GM12892 (cell line): ENCODE results near the gene ZKSCAN8.

Experiments used
- POLR2A ChIP-seq: IDR thresholded peaks from 2 replicates; pipeline ENCODE4 v1.6.1; 2011; ENCODE audit warnings: low read depth, low read length, control low read depth
- POLR2AphosphoS5 ChIP-seq: IDR thresholded peaks from 2 replicates; pipeline ENCODE4 v1.6.1; 2011; ENCODE audit warnings: low read depth, low read length, control low read depth
- TAF1 ChIP-seq: IDR thresholded peaks from 2 replicates; pipeline ENCODE4 v1.6.1; 2011; ENCODE audit warnings: low read depth, mild to moderate bottlenecking, control low read depth, low read length, borderline replicate concordance

DNA sequence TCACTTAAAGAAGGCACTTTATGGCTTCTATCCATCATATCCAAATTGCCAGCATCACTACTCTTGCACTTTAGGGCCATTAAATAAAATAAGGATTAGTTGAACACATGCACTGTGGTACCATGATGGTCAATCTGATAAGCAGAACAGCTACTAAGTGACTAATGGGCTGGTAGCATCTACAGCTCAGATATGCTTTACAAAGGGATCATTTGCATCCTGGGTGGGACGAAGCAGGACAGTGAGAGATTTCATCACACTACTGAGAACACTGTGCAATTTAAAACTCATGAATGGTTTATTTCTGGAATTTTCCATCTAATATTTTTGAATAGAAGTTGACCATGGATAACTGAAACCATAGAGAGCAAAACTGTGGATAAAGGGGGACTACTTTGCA lies 58.3 kb downstream of the ZKSCAN8 start:
- TF ChIP-seq POLR2A (no peak), TAF1 (no peak), POLR2AphosphoS5 (no peak)
